ENCODE measurements around the gene ITCH.
A peak's percentile ranks its signal among the peaks of the same experiment; 100 is the strongest.
"Not testable (repeated sequence)": the region's sequence is repeated elsewhere in the genome, so short reads cannot be mapped to it uniquely, and the experiment has no call there.

ITCH gene

DNA sequence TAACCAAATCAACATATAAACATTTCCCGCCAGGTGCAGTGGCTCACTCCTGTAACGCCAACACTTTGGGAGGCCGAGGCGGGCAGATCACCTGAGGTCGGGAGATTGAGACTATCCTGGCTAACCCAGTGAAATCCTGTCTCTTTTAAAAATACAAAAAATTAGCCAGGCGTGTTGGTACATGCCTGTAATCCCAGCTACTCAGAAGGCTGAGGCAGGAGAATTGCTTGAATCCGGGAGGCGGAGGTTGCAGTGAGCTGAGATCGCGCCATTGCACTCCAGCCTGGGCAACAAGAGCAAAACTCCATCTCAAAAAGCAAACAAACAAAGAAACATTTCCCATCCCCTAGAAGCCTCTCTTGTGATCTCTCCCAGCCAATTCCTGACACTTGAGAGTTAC is 22.3 kb upstream of the ITCH start:
- POLR2A ChIA-PET; H3K4me3 ChIP-seq (ENCODE audit: low read depth, low read length); H3K4me1 ChIP-seq (ENCODE audit: control insufficient read depth, insufficient read depth, low read length); H3K36me3 ChIP-seq (ENCODE audit: control insufficient read depth in 2 of 2, insufficient read depth in 1 of 2, low read length in 2 of 2); H3K27ac ChIP-seq (ENCODE audit: extremely low read depth, low read depth, low read length); H3K9me3 ChIP-seq (ENCODE audit: control insufficient read depth, insufficient read depth, low read depth, low read length): not testable (repeated sequence)
- TF ChIP-seq PRDM10 (tag by site-specific recombination; IDR thresholded peaks at IDR 0.05) (peak; percentile 88), ZNF394 (tag by site-specific recombination; IDR thresholded peaks at IDR 0.05; ENCODE audit: borderline replicate concordance) (peak; percentile 58; the same call in 1 of the 2 replicates), ZNF600 (tag by site-specific recombination; IDR thresholded peaks at IDR 0.05) (peak; percentile 46; the same call in 1 of the 2 replicates), ZBTB17 (tag by site-specific recombination; IDR thresholded peaks at IDR 0.05) (peak; percentile 22; the same call in 1 of the 2 replicates)
- CTCF ChIA-PET = interaction anchor here (0.8 kb wide), 1 partner anchor 28 kb away, joined by 3 read pairs; no protein-coding TSS in a partner anchor

- CTCF ChIA-PET = interaction anchor here (0.8 kb wide), 1 partner anchor 29 kb away, joined by 3 read pairs; no protein-coding TSS in a partner anchor
Observed at GRCh38 chr20:34341199-34341598, 21.9 kb upstream of the ITCH start.

DNA sequence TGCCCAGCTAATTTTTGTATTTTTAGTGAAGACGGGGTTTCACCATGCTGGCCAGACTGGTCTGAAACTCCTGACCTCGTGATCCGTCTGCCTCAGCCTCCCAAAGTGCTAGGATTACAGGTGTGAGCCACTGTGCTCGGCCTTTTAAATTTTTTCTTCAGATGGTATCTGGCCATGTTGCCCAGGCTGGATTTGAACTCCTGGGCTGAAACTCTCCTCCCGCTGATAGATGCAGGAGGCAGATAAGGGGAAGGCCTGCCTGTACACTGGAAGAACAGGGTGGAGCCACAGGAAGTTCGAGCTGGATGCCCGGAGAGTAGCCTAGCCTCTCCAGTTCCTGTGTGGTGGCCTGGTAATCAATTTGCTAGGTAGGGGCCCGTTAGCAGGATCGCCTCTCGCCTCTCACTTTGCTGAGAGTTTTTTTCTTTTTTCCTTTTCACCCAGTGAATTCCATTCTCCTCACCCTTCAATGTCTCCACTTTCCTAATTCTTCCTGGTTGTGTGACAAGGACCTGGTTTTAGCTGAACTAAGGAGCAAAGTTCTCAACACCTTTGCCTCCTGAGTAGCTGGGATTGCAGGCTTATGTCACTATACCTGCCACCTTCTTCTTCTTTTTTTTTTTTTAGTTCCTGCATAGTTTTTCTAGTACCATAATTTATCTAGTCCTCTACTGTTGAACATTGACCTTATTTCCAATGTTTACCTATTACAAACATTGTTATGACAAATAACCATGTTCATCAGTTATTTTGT is 19.4 kb upstream of the ITCH start:
- TF ChIP-seq, protein P1, sequence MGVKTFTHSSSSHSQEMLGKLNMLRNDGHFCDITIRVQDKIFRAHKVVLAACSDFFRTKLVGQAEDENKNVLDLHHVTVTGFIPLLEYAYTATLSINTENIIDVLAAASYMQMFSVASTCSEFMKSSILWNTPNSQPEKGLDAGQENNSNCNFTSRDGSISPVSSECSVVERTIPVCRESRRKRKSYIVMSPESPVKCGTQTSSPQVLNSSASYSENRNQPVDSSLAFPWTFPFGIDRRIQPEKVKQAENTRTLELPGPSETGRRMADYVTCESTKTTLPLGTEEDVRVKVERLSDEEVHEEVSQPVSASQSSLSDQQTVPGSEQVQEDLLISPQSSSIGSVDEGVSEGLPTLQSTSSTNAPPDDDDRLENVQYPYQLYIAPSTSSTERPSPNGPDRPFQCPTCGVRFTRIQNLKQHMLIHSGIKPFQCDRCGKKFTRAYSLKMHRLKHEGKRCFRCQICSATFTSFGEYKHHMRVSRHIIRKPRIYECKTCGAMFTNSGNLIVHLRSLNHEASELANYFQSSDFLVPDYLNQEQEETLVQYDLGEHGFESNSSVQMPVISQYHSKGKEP (tag by site-specific recombination; IDR thresholded peaks at IDR 0.05) = no peak
- TF ChIP-seq PRDM1 (tag by site-specific recombination; IDR thresholded peaks at IDR 0.05) = peak; percentile 57; the same call in 1 of the 2 replicates
- TF ChIP-seq ZNF132 (tag by site-specific recombination; IDR thresholded peaks at IDR 0.05; ENCODE audit: borderline replicate concordance) = no peak
- Histone ChIP-seq H3K4me1 (ENCODE audit: control insufficient read depth, insufficient read depth, low read length) (no peaks in the 10 kb centered on the region), H3K9me3 (ENCODE audit: control insufficient read depth, insufficient read depth, low read depth, low read length) (no peaks in the 10 kb centered on the region), H3K27ac (ENCODE audit: extremely low read depth, low read depth, low read length) (no peak overlapping the region), H3K36me3 (ENCODE audit: control insufficient read depth in 2 of 2, insufficient read depth in 1 of 2, low read length in 2 of 2) (no peaks in the 10 kb centered on the region), H3K4me3 (ENCODE audit: low read depth, low read length) (no peak overlapping the region)
- POLR2A ChIA-PET = no interaction called here
- CTCF ChIA-PET = no interaction called here

More at GRCh38 chr20:34341199-34341598, 21.9 kb upstream of the ITCH start:
- H3K27ac ChIP-seq (ENCODE audit: extremely low read depth, low read depth, low read length); H3K4me3 ChIP-seq (ENCODE audit: low read depth, low read length); POLR2A ChIA-PET; H3K36me3 ChIP-seq (ENCODE audit: control insufficient read depth in 2 of 2, insufficient read depth in 1 of 2, low read length in 2 of 2); H3K9me3 ChIP-seq (ENCODE audit: control insufficient read depth, insufficient read depth, low read depth, low read length); H3K4me1 ChIP-seq (ENCODE audit: control insufficient read depth, insufficient read depth, low read length): not testable (repeated sequence)
- TF ChIP-seq ZNF121 (tag by site-specific recombination; IDR thresholded peaks at IDR 0.05) = 0 out of 2 replicates have a peak, but pooled peaks have one; percentile 39

- CTCF ChIA-PET = no interaction called here
Observed at GRCh38 chr20:34344238-34344637, 18.8 kb upstream of the ITCH start.

More at GRCh38 chr20:34344238-34344637, 18.8 kb upstream of the ITCH start:
- Histone ChIP-seq H3K27ac (ENCODE audit: extremely low read depth, low read depth, low read length) (no peak overlapping the region), H3K4me1 (ENCODE audit: control insufficient read depth, insufficient read depth, low read length) (no peaks in the 10 kb centered on the region), H3K9me3 (ENCODE audit: control insufficient read depth, insufficient read depth, low read depth, low read length) (no peaks in the 10 kb centered on the region), H3K4me3 (ENCODE audit: low read depth, low read length) (no peak overlapping the region), H3K36me3 (ENCODE audit: control insufficient read depth in 2 of 2, insufficient read depth in 1 of 2, low read length in 2 of 2) (no peaks in the 10 kb centered on the region)
- POLR2A ChIA-PET = no interaction called here
- TF ChIP-seq ZNF10 (tag by site-specific recombination; IDR thresholded peaks at IDR 0.05) (no peak), ZNF404 (tag by site-specific recombination; IDR thresholded peaks at IDR 0.05) (no peak), PBX3 (CRISPR knock-in tag; IDR thresholded peaks at IDR 0.05) (no peak), ZBTB8A (tag by site-specific recombination; IDR thresholded peaks at IDR 0.05) (no peak), HOXC10 (CRISPR knock-in tag; IDR thresholded peaks at IDR 0.05) (no peak)
